Measurements from ENCODE around the gene RNF187. TPM values are rescaled to one million over a fixed set of nuclear protein-coding genes. Genes with fewer than 3 reads are reported as not detected.

Gene RNF187
- total RNA-seq, 2 experiments from 2014 or later, result 40.7 to 45.1 TPM

- no peak overlapping the region for H3K4me3 ChIP-seq (ENCODE audit: low read length)
- peaks cover 32% of the 10 kb centered on the region for H3K4me1 Mint-ChIP-seq (ENCODE audit: low read depth)
- no peak for ATAC-seq (ENCODE audit: poor library complexity)
- peaks cover 27% of the 10 kb centered on the region for H3K4me1 ChIP-seq (ENCODE audit: insufficient read depth, low read length)
- H3K27ac Mint-ChIP-seq, result peak overlapping the region; percentile 71
- no peaks in the 10 kb centered on the region for H3K27me3 ChIP-seq (ENCODE audit: control insufficient read depth in 1 of 2, insufficient read depth in 2 of 2, low read length in 2 of 2)
- ChIA-PET POLR2A (no interaction called here), CTCF (no interaction called here)
- DNase-seq, result no peak
- peak overlapping the region; percentile 38 for H3K4me3 Mint-ChIP-seq
- H3K9me3 ChIP-seq (ENCODE audit: control insufficient read depth in 1 of 2, insufficient read depth in 1 of 2, low read length in 2 of 2), result no peaks in the 10 kb centered on the region
- H3K36me3 ChIP-seq (ENCODE audit: insufficient read depth, low read length), result peaks cover 70% of the 10 kb centered on the region
- intact Hi-C loops (cut with DNase I, micrococcal nuclease), result no loop called here
- H3K9me3 Mint-ChIP-seq, result no peaks in the 10 kb centered on the region
- TF ChIP-seq, protein P1, sequence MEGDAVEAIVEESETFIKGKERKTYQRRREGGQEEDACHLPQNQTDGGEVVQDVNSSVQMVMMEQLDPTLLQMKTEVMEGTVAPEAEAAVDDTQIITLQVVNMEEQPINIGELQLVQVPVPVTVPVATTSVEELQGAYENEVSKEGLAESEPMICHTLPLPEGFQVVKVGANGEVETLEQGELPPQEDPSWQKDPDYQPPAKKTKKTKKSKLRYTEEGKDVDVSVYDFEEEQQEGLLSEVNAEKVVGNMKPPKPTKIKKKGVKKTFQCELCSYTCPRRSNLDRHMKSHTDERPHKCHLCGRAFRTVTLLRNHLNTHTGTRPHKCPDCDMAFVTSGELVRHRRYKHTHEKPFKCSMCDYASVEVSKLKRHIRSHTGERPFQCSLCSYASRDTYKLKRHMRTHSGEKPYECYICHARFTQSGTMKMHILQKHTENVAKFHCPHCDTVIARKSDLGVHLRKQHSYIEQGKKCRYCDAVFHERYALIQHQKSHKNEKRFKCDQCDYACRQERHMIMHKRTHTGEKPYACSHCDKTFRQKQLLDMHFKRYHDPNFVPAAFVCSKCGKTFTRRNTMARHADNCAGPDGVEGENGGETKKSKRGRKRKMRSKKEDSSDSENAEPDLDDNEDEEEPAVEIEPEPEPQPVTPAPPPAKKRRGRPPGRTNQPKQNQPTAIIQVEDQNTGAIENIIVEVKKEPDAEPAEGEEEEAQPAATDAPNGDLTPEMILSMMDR (IDR thresholded peaks at IDR 0.05), result no peak
- H3K27me3 Mint-ChIP-seq, result no peaks in the 10 kb centered on the region
- H3K27ac ChIP-seq (ENCODE audit: low read depth in 1 of 2, low read length in 2 of 2), result no peak overlapping the region
- peaks cover 75% of the 10 kb centered on the region for H3K36me3 Mint-ChIP-seq (ENCODE audit: low read depth)
Measured at GRCh38 chr1:228493141-228494043, 6.2 kb downstream of the RNF187 start.

- no peaks in the 10 kb centered on the region for H3K9me3 Mint-ChIP-seq
- Histone ChIP-seq H3K9me3 (ENCODE audit: control insufficient read depth in 1 of 2, insufficient read depth in 1 of 2, low read length in 2 of 2) (no peaks in the 10 kb centered on the region), H3K27ac (ENCODE audit: low read depth in 1 of 2, low read length in 2 of 2) (no peak overlapping the region), H3K4me3 (ENCODE audit: low read length) (no peak overlapping the region), H3K4me1 (ENCODE audit: insufficient read depth, low read length) (peaks cover 21% of the 10 kb centered on the region), H3K27me3 (ENCODE audit: control insufficient read depth in 1 of 2, insufficient read depth in 2 of 2, low read length in 2 of 2) (no peaks in the 10 kb centered on the region), H3K36me3 (ENCODE audit: insufficient read depth, low read length) (peaks cover 70% of the 10 kb centered on the region)
- H3K36me3 Mint-ChIP-seq (ENCODE audit: low read depth), result peaks cover 79% of the 10 kb centered on the region
- intact Hi-C loops (cut with DNase I, micrococcal nuclease), result no loop called here
- no peak for DNase-seq
- TF ChIP-seq, protein P1 (IDR thresholded peaks at IDR 0.05), result no peak
- no peak for ATAC-seq (ENCODE audit: poor library complexity)
- CTCF ChIA-PET, result no interaction called here
- no peak overlapping the region for H3K4me3 Mint-ChIP-seq
- peak overlapping the region; percentile 71 for H3K27ac Mint-ChIP-seq
- H3K27me3 Mint-ChIP-seq, result no peaks in the 10 kb centered on the region
- H3K4me1 Mint-ChIP-seq (ENCODE audit: low read depth), result peaks cover 26% of the 10 kb centered on the region
- POLR2A ChIA-PET, result interaction anchor here (0.9 kb wide), 1 partner anchor 35 kb away, joined by 3 read pairs; no protein-coding TSS in a partner anchor
Measured at GRCh38 chr1:228494044-228494353, 6.8 kb downstream of the RNF187 start.

DNA sequence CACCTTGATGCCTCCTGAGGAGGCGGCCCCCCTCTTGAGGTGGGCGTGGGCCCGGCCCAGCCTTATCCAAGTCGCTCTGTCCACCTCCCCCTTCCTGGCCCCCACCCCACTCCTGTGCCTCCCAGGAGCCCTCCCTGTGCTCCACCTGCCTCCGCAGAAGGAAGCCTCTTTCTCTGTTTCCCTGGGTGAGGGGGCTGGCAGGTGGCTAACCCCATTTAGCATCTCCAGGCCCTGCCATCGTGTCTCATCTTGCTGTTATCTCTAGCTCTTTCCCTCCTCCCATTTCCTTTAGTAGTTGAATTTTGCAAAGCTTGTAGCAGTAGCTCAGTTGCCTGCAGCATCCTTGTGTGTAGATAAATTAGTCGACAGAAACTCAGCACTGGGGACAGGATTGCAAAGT is 7.2 kb downstream of the RNF187 start:
- H3K4me1 Mint-ChIP-seq (ENCODE audit: low read depth), result peaks cover 22% of the 10 kb centered on the region
- no peak overlapping the region for H3K27ac Mint-ChIP-seq
- POLR2A ChIA-PET, result interaction anchor here (0.9 kb wide), 1 partner anchor 36 kb away, joined by 3 read pairs; no protein-coding TSS in a partner anchor
- Histone ChIP-seq H3K27me3 (ENCODE audit: control insufficient read depth in 1 of 2, insufficient read depth in 2 of 2, low read length in 2 of 2) (no peaks in the 10 kb centered on the region), H3K4me3 (ENCODE audit: low read length) (no peak overlapping the region), H3K9me3 (ENCODE audit: control insufficient read depth in 1 of 2, insufficient read depth in 1 of 2, low read length in 2 of 2) (no peaks in the 10 kb centered on the region), H3K4me1 (ENCODE audit: insufficient read depth, low read length) (peaks cover 17% of the 10 kb centered on the region), H3K27ac (ENCODE audit: low read depth in 1 of 2, low read length in 2 of 2) (no peak overlapping the region), H3K36me3 (ENCODE audit: insufficient read depth, low read length) (peaks cover 70% of the 10 kb centered on the region)
- H3K27me3 Mint-ChIP-seq, result no peaks in the 10 kb centered on the region
- intact Hi-C loops (cut with DNase I, micrococcal nuclease), result no loop called here
- no peak for DNase-seq
- H3K4me3 Mint-ChIP-seq, result no peak overlapping the region
- TF ChIP-seq, protein P1 (IDR thresholded peaks at IDR 0.05), result no peak
- ATAC-seq (ENCODE audit: poor library complexity), result no peak
- H3K36me3 Mint-ChIP-seq (ENCODE audit: low read depth), result peaks cover 78% of the 10 kb centered on the region
- no peaks in the 10 kb centered on the region for H3K9me3 Mint-ChIP-seq
- CTCF ChIA-PET, result no interaction called here
